ENCODE measurements around the gene SOBP.

- TF ChIP-seq, protein P1, sequence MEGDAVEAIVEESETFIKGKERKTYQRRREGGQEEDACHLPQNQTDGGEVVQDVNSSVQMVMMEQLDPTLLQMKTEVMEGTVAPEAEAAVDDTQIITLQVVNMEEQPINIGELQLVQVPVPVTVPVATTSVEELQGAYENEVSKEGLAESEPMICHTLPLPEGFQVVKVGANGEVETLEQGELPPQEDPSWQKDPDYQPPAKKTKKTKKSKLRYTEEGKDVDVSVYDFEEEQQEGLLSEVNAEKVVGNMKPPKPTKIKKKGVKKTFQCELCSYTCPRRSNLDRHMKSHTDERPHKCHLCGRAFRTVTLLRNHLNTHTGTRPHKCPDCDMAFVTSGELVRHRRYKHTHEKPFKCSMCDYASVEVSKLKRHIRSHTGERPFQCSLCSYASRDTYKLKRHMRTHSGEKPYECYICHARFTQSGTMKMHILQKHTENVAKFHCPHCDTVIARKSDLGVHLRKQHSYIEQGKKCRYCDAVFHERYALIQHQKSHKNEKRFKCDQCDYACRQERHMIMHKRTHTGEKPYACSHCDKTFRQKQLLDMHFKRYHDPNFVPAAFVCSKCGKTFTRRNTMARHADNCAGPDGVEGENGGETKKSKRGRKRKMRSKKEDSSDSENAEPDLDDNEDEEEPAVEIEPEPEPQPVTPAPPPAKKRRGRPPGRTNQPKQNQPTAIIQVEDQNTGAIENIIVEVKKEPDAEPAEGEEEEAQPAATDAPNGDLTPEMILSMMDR (IDR thresholded peaks at IDR 0.05) = no peak
- TF ChIP-seq POLR2AphosphoS5 (IDR thresholded peaks at IDR 0.05) = no peak
- TF ChIP-seq EP300 (IDR thresholded peaks at IDR 0.05) = no peak
- TF ChIP-seq POLR2A (IDR thresholded peaks at IDR 0.05) = no peak
These were observed 166.5 kb downstream of the SOBP start for GRCh38 chr6:107656401-107656800.
